Measurements from ENCODE around the gene TAGLN2.

The TAGLN2 gene

GRCh38 chr1:159935305-159935704, 10.0 kb upstream of the TAGLN2 start:
- no peak for DNase-seq

- DNase-seq, result no peak
Observed at GRCh38 chr1:159934136-159935039, 9.1 kb upstream of the TAGLN2 start.

GRCh38 chr1:159933347-159933746, 8.0 kb upstream of the TAGLN2 start:
- DNase-seq, result no peak

- DNase-seq, result no peak
Observed at GRCh38 chr1:159932296-159933285, 7.3 kb upstream of the TAGLN2 start.

- no peak for DNase-seq
Observed at GRCh38 chr1:159931795-159932173, 6.5 kb upstream of the TAGLN2 start.

- DNase-seq, result no peak
Observed at GRCh38 chr1:159931101-159931794, 5.9 kb upstream of the TAGLN2 start.

- DNase-seq, result no peak
Observed at GRCh38 chr1:159930634-159931033, 5.3 kb upstream of the TAGLN2 start.

- DNase-seq, result no peak
Observed at GRCh38 chr1:159930216-159930615, 4.9 kb upstream of the TAGLN2 start.

- DNase-seq, result no peak
Observed at GRCh38 chr1:159929155-159930051, 4.1 kb upstream of the TAGLN2 start.

GRCh38 chr1:159928491-159929050, 3.3 kb upstream of the TAGLN2 start:
- DNase-seq, result no peak

- no peak for DNase-seq
Observed at GRCh38 chr1:159927849-159928431, 2.6 kb upstream of the TAGLN2 start.

GRCh38 chr1:159927211-159927848, 2.0 kb upstream of the TAGLN2 start:
- DNase-seq, result no peak

- DNase-seq, result no peak
Observed at GRCh38 chr1:159925719-159926078, 392 bp upstream of the TAGLN2 start.

GRCh38 chr1:159924025-159924790, 1.1 kb downstream of the TAGLN2 start:
- peak; percentile 84 for DNase-seq

- DNase-seq, result peak; percentile 85
Observed at GRCh38 chr1:159923203-159924024, 1.9 kb downstream of the TAGLN2 start.

GRCh38 chr1:159922511-159923202, 2.6 kb downstream of the TAGLN2 start:
- no peak for DNase-seq

GRCh38 chr1:159921700-159922504, 3.4 kb downstream of the TAGLN2 start:
- no peak for DNase-seq
